IPS-NIHi11 (cell line): ENCODE measurements around the gene C1orf232.

ENCODE experiments used
- DNase-seq: peaks from one replicate; pipeline ENCODE4 v3.0.0; 2012; ENCODE audit warnings: mixed read lengths, low spot score

C1orf232 gene

DNA sequence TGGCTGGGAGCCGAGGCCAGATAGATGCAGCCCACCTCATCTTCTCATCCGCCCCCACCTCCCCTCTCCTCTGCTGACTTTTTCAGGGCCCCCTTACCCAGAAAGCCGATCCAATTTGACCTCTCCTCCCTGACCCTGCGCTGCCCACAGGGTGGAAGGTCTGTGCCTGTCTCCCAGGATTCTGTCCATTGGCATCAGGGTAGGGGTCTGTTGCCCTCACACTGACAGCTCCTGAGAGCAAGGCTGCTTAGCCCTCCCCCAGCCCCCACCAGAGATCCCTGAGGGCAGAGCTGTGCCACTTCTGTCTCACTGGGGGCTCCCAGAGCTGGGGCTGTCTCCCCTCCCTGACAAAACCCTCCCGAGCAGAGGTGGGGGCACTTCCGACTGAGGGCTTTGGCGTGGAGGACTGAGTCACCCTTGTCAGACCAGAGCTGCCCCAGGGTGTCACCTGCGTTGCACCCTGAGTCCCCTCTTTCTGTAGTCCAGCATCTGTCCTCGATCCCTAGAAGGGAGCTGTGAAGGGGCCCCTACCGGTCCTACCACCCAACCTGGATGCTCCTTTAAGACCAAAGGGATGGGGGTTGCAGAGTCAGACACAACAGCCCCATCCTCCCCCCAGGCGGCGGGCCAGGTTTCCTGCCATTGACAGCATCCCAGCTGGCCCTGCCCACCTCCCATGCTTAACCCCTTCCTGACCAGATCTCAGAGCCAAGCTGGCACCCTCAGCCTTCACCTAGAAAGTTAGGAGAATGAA is 12.3 kb downstream of the C1orf232 start:
- DNase-seq = peak; percentile 74

DNA sequence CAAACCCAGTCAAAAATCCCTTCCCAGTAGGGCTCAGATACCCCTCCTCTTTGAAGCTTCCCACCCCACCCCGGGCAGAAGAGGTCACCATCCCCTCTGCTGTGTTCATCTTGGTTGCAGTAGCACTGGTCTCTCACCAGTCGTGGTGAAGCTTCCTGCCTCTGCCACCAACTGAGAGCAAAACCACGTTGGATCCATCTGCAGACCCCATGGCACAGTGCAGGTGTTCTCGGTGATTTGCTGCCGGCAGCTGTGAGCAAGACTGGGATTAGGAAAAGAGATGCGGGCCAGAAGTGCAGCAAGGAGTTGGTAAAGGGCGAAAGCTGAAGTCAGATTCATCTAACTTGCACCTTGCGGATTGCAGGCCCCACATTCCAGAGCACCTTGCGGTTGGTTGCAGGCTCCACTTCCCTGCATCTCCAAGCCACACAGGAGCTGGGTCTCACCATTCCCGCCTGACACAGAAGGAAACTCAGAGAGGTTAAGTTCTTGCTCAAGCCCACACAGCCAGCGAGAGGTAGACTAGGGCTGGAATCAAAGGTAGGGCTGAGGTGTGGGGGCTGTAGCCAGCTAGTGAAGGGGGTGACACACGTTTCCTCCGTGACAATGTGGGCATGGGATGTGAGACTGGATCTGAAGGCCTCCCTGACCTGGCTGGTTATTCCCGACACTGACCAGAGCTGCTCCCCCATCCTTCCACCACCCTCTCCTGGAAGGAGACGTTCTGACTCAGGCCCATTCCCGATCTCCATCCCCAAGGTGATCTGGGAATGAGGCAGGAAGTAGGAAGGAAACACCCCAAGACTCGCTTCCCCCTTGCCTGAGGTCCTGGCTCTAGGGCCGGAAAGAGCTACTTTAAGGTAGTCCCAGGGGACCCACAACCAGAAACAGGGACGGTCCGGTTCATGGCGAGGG is 13.1 kb downstream of the C1orf232 start:
- no peak for DNase-seq

DNA sequence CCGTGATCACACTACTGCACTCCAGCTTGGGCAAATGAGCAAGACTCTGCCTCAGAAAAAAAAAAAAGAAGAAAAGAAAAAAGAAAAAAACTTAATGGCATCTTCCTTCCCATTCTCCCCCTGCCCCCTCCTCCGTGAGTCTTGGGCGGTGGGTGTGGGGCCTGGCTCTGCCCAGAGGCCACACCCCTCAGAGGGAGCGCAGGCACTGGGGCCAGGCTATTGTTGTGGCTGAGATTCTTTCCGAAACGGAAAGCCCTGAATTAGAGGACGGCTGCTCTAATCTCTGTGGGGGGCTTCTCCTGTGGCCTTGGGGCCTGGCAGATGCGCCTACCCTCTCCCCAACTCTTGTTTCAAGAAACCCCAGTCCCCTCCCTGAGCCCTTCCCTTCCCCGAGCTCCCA is 14.0 kb downstream of the C1orf232 start:
- peak; percentile 81 for DNase-seq

DNA sequence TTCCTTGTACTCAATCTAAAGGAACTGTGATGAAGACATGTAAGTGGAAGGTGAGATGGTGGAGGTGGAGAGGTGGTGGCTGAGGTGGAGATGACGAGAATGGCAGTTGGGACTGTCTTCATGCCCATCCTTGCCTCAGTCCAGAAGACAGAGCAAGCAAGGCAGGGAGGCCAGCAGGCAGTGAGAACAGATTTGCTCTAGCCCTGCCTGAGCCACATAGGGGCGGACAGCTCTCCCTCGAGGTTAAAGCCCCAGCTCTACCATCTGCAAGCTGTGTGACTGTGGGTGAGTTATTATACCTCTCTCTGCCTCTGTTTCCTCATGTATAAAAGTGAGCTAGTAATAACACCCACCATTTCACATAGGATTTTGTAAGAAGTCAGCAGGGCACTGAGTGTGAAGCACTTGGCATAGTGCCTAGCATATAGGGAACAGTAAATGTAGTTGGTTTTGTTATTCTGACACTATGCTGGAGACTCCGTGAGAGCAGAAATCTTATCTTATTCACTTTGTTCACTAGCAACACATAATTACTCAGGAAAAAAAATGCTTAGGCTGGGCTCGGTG is 14.7 kb downstream of the C1orf232 start:
- DNase-seq = no peak

DNA sequence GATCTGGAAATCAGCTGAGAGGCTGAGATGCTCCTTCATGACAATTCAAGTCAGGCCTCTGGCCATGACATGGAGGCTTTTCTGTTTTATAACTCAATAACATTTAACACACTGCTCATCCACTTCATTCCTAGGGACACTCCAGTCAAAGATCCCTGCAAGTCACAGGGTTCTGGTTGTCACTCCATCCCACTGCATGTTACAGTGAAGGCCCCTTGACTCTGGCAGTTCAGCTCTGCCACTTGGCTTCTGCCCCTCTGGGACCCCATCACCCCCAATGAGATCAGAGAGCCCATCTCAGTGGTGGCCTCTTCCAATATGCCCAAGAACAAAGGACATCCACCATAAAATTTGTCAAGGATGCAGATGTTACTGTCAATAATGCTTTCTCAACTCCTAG is 19.9 kb downstream of the C1orf232 start:
- DNase-seq = no peak

DNA sequence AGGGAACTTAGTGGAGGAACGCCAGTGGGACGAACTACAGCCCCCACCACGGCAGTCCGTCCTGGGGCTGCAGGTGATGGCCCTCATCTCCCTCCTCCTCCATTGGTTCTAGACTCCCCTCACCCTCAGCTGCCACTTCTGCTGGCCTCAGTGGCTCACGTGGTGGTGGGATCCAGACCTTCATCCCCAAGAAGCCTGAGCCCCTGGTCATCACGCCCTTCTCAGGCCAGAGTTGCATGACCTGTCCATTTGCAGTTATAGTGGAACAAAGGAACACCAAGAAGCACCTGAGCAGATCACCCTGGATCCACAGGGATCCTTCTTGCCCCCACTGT is 22.8 kb downstream of the C1orf232 start:
- DNase-seq = no peak

DNA sequence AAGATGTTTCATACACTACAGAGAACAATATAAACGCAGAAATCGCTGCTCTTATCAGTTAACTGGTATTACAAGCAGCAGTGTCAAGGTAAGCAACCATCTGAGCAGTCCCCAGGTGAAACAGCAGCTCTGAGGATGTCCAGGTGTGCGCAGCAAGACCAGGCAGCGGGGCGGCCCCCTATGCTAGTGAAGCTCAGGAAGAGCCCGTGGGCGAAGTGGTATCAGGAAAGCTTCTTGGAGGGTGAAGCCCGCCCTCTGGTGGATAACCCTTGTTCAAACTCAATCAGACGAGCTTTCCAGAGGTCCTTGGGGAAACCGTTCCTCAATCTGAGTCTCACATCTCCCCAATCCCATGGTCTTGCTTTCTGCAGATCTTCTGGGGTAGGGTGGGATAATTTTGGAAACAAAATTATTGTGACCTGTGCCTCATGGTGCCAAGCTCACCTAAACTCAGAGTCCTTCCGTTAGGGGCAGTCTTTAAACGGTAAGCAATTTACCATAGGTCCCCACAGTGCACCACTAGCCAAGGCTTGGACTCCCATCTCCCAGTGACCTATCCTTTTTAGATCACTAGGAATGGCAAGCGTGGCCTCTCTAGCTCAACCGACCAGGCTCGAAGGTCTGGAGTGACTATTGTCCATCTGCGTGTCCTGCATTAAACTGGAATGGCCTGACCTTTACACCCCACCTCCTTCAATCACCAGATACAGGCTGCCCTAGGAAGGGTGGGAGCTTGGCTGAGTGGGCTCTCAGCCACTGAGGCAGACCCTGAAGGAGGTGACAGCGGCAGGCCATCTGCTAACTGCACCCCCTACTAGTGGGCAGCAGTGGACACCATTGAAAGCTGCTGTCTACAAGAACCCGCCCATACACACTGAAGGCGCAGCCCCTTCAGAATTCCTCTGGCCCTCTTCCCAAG is 23.5 kb downstream of the C1orf232 start:
- DNase-seq = peak; percentile 84

DNA sequence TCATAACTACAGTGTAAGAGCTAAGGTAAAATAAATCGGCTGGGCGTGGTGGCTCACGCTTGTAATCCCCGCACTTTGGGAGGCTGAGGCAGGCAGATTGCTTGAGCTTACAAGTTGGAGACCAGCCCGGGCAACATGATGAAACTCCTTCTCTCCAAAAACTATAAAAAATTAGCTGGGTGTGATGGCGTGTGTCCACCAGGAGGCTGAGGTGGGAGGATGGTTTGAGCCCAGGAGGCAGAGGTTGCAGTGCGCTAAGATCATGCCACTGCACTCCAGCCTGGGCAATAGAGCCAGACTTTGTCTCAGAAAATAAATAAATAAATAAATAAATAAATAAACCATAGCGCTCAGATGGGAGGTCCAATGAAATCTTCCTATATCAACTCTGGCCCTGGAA is 26.6 kb downstream of the C1orf232 start:
- DNase-seq = no peak

DNA sequence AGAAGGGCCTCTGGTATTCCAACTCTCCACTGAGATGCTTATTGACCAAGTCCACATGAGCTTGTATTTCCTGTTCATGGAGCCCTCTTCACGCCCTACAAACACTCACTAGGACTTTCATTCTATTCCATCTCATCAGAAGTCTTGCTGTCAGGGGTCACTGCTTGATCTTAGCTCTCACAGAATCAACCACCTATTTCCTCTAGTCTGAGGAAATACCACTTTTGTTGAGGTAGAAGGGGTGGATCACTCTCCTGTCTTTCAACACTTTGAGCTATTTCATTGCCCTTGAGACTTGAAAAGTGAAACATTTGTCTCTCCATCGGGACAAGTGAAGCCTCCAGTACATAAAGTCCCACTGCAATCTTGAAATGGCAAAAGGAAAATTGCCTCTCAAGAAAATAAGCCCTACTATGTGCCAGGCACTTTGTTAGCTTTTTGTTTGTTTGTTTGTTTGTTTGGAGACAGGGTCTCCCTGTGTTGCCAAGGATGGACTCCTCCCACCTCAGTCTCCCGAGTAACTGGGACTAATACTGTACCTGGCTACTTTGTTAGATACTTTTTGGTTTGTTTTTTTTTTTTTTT is 29.7 kb downstream of the C1orf232 start:
- no peak for DNase-seq

DNA sequence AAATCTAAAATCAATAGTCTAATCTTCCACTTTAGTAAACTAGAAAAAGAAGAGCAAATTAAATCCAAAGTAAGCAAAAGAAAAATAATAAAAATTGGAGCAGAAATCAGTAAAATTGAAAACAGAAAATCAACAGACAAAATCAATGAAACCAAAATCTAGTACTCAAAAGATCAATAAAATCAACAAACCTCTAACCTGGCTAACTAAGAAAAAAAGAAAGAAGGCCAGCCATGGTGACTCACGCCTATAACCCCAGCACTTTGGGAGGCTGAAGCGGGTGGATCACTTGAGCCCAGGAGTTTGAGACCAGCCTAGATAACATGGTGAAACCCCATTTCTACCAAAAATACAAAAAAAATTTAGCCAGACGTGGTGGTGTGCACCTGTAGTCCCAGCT is 34.3 kb downstream of the C1orf232 start:
- DNase-seq = no peak

DNA sequence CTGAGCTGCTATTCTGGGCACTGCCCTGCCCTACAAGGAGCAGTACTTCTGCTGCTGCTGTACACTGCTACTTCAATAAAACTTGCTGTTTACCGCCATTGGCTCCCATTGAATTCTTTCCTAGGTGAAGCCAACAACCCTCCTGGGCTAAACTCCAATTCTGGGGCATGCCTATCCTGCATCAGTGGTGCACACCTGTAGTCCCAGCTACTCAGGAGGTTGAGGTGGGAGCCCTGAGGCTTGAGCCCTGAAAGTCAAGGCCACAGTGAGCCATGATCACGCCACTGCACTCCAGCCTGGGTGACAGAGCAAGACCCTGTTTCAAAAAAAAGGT is 36.0 kb downstream of the C1orf232 start:
- DNase-seq = no peak

DNA sequence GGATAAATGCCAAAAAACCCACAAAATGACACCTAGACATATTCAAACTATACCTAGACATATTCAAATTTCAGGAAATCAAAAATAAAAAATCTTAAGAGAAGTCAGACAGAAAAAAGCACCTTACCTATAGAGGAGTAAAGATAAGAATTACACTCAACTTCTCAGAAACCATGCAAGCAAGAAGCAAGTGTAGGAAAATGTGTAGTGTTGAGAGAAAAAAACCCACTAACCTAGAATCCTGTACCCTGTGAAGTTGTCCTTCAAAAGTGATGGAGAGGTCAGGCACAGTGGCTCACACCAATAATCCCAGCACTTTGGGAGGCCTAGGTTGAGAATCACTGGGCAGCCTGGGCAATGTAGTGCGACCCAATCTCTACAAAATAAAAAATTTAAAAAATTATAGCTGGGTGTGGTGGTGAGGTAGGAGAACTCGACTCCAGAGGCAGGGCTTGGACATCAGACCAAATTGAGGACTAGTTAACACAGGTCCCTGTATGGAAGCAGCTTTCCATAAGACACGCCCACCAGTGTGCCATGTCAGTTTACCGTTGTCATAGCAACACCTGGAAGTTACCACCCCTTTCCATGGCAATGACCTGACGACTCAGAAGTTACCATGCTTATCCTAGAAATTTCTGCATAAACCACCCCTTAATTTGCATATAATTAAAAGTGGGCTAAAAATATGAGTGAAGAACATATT is 36.5 kb downstream of the C1orf232 start:
- DNase-seq = peak; percentile 43

DNA sequence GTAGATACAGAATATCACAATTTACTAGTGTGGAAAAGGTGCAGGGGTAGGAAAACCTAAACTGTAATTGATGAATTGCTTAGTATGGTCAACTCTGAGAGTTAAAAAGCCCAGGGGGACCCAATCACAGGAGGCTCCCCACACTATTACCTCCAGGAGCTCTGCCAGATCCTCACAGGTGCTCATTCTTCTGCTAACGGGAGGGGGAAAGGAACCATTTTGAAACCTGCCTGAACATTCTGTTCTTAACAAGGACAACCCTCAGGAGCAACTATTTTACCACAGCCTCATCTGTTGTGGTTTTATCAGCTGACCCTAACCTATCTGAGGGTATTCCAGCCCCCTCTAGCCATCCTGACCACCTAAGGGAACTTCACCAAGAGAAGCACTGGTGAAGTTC is 38.1 kb downstream of the C1orf232 start:
- DNase-seq = no peak

DNA sequence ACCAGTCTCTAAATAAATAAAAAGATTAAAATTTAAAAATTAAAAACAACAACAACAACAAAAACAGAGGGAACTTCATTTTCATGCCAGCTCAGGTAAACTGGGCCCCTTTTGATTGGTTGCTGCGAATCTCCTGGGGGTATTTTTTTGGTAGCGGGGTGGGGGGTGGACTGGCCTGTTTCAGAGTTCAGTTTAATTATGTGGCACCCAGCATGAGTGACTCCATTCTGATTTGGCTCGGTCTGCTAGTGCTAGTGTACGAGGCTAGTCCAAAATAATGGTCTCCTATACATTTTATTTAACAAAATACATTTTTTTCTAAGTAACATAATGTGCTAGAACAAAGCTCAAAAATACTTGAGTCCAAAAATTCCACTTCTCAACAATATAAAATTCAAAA is 39.0 kb downstream of the C1orf232 start:
- no peak for DNase-seq

DNA sequence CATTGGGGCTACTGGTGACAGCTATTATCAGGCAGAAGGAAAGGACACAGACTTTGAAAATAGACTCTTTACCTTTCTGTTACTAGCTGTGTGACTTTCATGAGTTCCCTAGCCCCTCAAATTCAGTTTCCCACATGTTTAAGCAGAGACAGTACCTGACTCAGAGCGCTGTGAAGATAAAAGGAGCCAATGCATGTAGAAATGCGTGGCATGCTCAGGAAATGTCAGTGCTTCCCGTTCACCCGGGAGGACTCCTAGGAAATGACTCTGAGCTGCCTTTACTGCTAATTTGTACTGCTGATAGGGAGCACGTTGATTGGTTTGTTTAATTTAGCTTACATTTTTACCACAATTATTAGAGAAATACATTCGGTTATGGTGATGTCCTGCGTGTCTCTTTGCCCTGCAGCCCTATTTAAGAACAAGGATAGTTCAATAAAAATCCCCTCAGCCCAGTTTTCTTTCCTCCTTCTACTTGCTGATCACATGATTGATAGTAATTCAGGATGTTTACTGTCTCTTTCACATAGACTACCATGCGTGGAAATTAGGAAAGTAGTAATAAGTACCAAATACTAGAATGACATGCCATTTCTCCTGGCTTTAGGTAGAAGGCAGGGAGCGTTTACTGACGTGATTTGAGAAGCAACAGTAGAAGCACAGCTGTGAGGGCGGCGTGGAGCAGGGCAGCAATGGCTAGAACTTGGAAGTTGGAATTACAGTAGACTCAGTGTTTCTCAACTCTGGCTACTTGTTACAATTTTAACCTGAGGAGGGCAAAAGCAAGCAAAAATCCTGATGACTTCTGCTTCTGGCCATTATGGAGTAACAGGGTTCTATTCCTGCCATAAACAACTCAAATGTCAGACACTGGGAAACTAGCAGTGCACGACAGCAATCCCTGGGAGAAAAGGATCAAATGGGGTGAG is 41.3 kb downstream of the C1orf232 start:
- DNase-seq = no peak

DNA sequence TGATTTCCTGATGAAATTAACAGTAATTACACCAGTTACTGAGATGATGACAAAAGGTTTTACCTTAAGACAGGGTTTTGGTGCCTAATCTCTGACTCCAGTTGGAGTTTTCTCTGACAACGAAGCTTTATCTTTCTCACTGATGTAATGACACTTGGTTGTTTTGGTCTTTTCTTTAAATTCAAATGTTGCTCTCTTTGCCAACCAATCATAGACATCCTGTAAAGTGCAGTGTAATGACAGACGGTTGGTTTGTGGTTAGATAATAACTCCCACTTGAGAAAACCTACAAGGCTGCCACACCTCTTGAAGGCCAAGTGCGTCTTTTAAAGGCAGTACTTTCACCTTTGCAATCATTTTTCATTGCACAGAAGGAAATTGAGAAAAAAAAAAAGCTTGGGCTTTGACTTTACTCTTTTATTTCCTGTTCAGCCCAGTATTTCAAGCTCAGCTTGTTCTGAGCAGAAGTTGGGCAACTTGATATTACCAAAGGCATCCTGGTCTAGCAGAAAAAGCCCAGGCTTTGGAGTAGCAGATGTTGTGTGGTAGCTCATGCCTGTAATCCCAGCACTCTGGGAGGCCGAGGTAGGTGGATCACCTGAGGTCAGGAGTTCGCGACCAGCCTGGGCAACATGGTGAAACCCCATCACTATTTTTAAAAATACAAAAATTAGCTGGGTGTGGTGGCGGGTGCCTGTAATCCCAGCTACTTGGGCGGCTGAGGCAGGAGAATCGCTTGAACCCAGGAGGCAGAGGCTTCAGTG is 42.3 kb downstream of the C1orf232 start:
- DNase-seq = no peak

DNA sequence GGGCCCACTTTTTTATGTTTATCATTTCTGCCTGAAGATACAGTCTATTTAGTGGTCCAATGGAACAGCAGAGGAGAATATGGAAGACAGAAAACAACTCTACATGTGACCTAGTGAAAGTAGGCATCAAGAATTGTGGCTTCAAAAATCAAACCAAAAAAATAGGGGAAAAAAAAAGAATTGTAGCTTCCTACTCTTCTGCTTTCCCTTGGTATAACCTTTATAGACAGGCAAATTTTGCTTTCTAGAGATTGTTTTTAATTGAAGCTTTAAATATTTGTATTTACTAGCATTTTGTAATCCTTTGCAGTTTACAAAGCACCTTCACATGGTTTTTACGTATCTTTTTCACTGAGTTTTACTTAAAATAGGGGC is 42.8 kb downstream of the C1orf232 start:
- DNase-seq = no peak

DNA sequence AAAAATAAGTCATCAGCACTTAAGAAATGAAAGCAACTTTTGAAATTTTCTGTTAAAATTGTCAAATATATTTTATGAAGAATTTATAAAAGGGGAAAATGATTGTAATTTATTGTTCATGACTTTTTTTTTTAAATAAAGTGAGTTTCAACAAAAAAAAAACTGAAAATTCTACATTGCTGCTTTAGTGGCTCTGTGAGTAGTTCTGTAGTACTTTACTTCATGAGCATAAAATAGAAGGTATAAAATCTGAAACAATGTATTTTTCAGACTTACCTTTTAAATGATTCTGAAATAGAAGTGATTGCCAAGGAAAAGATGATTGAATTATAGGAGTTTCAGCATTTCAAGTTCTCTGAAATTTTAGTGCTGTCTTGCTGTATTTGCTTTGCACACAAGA is 43.4 kb downstream of the C1orf232 start:
- DNase-seq = no peak
